ENCODE results near the gene CDR2.
A peak's percentile ranks its signal among the peaks of the same experiment; 100 is the strongest.
"Not testable (repeated sequence)": the region's sequence is repeated elsewhere in the genome, so short reads cannot be mapped to it uniquely, and the experiment has no call there.

The CDR2 gene

DNA sequence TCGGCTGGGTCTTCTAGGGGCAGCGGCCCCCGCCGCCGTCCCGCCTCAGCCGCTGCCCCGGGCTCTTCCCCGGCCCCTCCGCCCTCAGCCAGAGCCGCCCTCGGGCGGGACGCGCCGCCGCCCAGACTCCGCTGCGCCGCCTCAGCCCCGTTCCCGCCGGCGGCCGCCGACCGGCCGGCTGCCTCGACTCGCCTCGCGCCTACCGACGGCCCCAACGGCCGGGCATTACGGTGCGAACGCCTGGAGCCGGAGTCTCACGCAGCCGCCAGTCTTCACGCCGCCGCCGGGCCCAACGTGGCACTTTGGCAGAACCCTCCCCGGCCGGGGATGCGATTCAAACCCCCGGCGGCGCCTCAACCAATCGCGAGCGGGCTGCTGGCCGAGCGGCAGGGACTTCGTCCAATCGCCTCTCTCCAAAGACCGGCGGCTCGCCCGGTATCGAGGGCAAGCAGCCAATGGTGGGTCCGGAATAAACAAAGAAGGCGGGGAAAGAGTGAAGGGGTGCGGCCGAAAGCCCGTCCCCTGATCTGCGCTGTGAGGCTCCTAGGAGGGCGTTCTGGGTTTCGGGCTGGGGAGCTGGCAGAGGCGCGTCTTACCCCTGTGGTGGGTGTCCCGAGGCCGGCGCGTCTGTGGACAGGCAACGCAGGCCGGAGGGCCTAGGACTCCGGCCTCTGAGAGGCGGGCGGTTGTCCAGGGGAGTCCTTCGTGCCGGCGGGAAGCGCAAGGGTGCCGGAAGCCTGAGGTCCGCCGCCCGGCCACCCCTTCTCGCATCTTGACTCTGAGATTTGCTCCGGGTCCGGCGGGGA, at the start of gene CDR2:
TSS of gene CDR2 (minus strand) at position 309 of the 806 bp plus-strand sequence. CDS start 310 bp downstream, outside the sequence.
- FAIRE-seq = peak; percentile 69

- no peak for FAIRE-seq
Observed at GRCh38 chr16:22423716-22424115, 49.3 kb upstream of the CDR2 start.

DNA sequence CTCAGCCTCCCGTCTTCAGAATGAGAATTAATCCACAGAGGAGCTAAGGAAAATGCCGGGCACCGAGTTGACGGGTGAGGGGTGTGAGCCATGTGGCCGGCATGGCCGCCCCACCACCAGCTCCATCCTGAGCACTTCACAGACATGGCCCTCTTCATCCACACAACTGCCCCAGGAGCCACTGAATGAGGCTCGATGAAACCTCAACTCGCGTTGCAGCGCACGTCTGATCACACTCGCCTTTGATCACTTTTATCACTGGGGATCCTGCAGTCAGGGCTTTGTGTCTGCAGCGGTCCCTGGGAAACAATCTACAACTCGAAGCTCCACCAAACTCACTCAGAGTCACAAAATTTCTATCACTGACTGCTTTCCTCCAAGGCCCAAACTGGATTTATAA, 46.7 kb upstream of the CDR2 start:
- FAIRE-seq = no peak

GRCh38 chr16:22420606-22421135, 46.3 kb upstream of the CDR2 start:
- FAIRE-seq = no peak

DNA sequence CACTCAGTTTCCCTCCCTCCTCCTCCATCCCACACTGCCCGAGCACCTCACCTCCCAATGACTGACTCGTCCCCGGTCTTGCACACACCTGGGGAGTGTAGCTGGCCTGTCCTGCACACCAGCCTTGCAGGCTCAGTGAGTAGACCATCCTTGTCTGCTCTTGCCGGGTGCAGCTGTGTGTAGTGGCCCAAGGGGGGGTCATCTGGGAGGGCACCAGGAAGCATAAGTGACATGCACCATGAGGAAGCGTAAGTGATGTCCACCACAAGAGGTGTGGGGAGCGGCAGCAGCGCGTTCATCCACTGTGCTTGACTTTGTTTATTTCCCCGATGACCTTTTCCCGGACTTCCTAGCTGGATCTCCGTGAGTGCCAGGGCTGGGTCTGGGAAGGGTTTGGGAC, 45.5 kb upstream of the CDR2 start:
- FAIRE-seq = no peak

DNA sequence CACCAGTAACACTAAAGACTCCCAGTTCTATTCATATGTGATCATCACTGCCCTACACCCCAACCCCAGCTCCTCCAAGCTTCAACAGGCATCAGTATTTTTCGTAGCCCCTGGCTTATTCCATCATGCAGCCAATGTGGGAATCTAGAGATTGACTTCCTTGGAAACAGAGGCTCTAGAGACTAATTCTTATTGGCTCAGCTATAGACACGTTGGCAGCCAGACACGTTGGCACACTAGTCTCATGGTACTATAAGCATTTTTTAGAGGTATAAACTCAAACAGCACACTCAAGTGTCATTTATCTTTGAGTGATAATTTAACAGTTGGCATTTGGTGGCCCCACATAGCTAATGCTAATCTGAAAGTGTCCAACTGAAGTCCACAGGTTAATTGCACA, 44.4 kb upstream of the CDR2 start:
- FAIRE-seq = no peak

- not testable (repeated sequence) for FAIRE-seq
Observed at GRCh38 chr16:22417798-22418197, 43.4 kb upstream of the CDR2 start.

DNA sequence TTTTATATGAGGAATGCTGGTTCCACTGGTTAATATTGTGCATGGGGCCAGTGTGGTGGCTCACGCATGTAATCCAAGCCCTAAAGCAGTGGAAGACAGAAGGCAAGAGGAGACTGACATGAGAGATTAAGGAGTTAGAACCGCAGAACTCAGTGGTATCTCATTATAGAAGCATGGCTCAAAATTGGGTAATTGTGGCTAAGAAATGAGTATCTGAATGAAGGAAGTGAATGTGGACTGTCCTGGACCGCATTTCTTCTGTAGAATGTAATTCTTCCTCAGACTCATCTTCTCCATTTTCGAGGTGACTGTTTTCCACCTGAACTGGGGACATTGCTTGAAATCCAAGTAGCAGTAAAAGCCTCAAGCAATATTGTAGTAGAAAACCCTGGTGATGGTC, 42.6 kb upstream of the CDR2 start:
- no peak for FAIRE-seq

- no peak for FAIRE-seq
Observed at GRCh38 chr16:22413819-22414218, 39.4 kb upstream of the CDR2 start.

- no peak for FAIRE-seq
Observed at GRCh38 chr16:22407486-22407885, 33.1 kb upstream of the CDR2 start.

GRCh38 chr16:22402191-22402590, 27.8 kb upstream of the CDR2 start:
- FAIRE-seq = no peak

- FAIRE-seq = no peak
Observed at GRCh38 chr16:22400900-22401299, 26.5 kb upstream of the CDR2 start.

DNA sequence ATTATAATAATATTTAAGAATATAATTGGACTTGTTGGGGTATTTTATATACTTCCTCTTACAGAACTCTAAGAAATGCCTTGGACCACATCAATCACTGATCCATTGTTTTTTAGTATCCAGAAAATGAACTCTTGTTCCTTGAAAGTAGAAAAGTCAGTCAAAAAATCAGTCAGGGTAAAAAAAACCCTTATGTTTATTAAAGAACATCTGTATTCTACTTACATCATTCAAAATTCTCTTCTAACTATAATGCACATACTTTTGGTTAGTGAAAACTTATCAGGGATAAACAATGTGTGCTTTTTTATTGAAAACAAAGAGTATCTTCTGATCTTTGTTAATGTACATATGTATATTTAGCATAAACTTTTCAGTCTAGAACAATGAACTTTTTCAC, 23.5 kb upstream of the CDR2 start:
- FAIRE-seq = no peak

DNA sequence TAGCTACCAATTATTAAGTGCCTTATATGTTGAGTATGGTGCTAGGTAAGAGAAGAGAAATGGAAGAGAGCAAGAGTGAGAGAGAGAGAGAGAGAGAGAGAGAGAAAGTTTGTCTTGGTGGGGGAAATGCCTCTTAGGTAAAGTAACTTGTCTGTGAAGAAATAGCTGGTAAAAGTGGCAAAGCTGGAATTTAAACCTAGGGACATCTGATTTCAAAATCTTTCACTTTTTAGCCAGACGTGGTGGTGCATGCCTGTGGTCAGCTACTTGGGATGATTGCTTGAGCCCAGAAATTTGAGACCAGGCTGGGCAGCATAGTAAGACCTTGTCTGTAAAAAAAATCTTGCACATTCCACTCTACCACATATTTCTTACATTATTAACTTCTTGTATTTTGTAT, 23.0 kb upstream of the CDR2 start:
- FAIRE-seq = no peak

- FAIRE-seq = no peak
Observed at GRCh38 chr16:22395960-22396359, 21.5 kb upstream of the CDR2 start.

- no peak for FAIRE-seq
Observed at GRCh38 chr16:22394121-22394520, 19.7 kb upstream of the CDR2 start.

- FAIRE-seq = no peak
Observed at GRCh38 chr16:22388101-22388644, 13.8 kb upstream of the CDR2 start.

- no peak for FAIRE-seq
Observed at GRCh38 chr16:22386976-22387375, 12.6 kb upstream of the CDR2 start.

DNA sequence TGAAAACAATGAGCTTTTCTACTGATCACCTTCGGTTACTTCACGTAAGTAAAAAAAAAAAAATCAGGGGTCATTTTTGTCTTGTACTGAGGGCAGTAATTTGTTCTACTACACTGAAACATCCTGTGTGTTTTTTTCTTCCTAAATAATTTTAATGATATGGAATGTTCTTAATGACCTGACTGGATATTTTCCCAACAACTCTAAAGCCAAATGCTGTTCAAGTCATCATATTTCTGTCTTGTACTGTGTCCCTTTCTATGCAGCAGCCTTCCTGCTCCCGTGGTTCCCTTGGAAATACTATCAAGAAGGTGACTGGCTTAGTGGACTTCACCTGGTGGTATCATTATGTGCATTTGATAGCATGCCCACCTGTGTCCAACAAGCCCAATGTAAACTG, 10.8 kb upstream of the CDR2 start:
- FAIRE-seq = no peak

- FAIRE-seq = no peak
Observed at GRCh38 chr16:22383827-22384226, 9.4 kb upstream of the CDR2 start.

- no peak for FAIRE-seq
Observed at GRCh38 chr16:22381392-22381791, 7.0 kb upstream of the CDR2 start.

DNA sequence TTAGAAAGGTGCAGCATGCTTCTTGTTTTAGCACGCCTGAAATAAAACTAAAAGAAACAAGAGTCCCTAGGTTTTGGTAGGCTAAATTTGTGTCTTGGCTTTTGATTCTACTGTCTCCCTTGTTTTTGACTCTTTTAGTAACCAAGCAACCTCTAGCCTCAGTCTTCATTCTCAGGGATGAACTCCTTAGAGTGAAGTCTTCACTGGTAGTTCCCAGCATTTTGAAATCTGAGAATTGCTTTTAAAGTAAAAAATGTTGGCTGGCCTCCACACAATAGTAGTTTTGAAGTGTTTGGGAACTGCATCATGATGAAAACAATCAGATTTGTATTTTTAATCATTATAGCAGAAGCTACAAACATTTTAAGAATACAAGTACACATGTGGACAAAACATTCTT, 6.1 kb upstream of the CDR2 start:
- FAIRE-seq = no peak

DNA sequence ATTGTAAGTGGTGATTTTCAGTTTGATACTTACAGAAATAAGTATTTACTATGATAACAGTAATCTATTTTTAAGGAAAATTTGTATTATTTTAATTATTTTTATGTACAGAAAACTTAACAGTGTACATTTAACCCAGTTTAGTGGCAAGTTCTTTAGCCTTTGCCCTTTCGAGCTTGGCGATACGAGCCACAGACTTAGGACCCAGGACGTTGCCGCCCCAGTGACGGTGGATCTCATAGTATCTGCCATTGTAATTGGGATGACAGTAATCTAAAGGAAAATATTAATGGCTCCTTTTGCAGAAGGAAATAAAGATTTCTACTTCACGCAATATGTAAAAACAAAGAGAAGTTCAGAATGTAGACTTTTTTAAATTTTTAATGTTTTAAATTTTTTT, 5.2 kb upstream of the CDR2 start:
- FAIRE-seq = no peak

- FAIRE-seq = no peak
Observed at GRCh38 chr16:22375963-22376640, 1.7 kb upstream of the CDR2 start.

All from islet of Langerhans (tissue), 1 donor.